ENCODE measurements around the gene SLC4A11.
"Not testable (repeated sequence)": the region's sequence is repeated elsewhere in the genome, so short reads cannot be mapped to it uniquely, and the experiment has no call there.

SLC4A11 gene

DNA sequence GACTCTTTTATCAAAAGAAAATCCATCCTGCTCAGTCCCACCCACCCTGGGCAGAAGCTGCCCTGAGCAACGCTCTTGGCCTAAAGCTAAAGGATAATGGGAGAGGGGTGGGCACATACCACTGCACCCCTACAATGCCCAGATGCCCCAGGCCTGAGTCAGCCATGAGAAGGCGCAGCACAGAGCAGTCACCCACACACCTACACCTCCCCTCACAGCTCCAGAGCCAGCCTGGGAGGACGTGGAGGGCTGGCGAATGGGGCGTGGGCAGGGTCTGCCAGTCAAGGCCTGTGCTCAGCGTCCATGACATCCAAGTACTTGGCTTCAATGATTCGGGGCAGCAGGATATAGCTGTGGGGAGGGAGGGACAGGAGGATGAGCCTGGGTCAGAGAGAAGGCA is 11.5 kb downstream of the SLC4A11 start:
- no peak for DNase-seq

- DNase-seq = no peak
These were observed 12.1 kb downstream of the SLC4A11 start for GRCh38 chr20:3226864-3227263.

DNA sequence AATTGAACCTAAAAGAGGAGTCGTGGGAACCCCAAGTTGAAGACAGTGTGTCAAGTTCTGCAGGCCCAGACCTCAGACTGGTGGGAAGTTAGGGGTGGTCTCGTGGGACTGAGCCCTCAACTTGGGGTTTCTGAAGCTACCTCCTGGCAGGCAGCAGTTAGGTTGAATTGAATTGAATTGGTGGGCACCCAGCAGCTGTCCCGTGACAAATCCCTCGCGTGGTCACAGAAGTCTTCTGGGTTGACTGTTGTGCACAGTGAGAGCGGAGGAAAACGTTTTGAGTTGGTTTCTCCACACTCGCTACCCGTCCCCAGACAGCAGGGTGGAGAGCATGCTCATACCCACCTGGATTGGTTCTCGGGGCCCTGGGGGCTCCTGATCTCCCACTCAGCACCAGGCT is 12.9 kb downstream of the SLC4A11 start:
- DNase-seq = no peak

DNA sequence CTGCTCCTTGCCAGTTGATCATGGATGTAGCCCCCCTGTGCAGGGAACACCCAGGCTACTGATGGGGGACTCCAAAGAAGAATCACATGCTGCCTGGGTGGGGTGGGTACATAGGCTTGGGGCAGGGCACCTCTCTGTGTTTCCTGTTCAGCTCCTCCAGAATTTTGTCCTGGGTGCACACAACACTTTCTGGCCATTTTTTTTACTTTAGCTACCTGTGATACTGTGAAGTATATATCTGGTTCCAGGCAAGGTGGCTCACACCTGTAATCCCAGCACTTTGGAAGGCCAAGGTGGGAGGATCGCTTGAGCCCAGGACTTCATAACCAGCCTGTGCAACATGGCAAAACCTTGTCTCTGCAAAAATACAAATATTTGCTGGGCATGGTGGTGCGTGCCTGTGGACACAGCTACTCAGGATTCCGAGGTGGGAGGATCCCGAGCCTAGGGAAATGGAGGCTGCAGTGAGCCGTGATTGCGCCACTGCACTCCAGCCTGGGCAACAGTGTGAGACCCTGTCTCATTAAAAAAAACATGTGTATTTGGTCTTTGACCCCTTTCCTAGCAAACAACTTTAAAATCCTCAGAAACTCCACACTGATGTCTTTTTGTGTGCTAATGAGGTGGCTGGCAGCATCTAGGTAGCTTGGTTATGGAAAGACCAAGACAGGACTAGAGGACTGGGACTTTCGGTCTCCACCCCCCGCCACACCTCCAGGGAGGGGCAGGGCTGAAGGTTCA is 14.1 kb downstream of the SLC4A11 start:
- no peak for DNase-seq

GRCh38 chr20:3223994-3224680 is 14.9 kb downstream of the SLC4A11 start:
- DNase-seq = no peak

DNA sequence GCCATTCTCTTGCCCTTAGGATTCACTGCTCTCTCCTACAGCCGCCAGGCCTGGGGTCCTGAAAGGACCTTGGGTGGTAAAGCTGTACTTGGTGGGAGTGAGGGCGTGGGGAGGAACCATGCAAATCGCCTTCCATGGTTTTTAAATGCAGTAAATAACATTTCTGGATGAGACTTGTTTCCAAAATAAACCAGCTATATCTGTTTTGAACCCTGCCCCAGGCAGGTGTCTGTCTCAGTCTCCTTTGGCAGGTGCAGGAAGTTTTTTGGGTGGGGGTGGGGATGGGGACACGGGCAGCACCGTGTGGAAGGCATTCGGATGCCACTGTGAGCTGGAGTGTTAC is 15.4 kb downstream of the SLC4A11 start:
- DNase-seq = no peak

DNA sequence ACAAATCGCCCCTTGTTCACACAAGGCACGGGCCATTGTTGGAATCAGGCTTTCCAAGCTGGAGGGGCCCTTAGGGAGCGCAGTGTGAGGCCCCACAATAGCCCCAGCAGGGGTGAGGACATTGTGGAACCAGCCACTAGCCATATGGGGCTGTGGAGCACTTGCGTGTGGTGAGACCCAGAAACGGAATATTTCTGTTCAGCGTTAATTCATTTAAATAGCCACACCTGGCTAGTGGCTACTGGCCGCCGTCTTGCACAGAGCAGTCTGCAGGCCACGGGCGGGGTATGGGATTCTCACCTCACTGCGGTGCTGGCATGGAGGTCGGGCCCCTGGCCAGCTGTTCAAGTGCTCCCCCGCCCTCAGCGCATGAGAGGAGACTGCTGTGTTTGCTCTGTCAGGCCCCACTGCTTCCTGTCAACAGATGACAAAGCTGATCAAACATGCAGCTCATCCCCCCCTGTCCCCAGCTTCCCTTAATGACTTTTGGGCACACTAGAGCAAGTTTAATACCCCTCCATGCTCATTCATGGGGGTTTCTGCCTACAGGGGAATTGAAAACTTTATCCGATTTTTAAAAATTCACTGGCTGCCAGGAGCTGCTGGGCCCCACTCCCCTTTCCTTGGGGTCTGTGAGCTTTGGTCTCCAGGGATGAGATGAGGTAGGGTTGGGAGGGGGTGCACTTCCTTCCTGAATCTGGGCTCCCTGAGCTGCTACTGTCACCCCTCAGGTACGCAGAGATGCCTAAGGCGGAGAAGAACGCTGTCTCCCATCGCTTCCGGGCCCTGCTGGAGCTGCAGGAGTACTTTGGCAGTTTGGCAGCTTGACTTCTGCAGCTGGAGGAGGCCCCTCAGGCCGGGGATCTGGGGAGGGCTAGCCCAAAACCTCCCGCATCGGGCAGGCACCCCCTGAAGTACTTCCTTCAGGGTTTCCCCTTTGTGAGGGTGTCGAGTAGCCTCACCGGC is 16.1 kb downstream of the SLC4A11 start:
- peak; percentile 37 to 39 for DNase-seq

DNA sequence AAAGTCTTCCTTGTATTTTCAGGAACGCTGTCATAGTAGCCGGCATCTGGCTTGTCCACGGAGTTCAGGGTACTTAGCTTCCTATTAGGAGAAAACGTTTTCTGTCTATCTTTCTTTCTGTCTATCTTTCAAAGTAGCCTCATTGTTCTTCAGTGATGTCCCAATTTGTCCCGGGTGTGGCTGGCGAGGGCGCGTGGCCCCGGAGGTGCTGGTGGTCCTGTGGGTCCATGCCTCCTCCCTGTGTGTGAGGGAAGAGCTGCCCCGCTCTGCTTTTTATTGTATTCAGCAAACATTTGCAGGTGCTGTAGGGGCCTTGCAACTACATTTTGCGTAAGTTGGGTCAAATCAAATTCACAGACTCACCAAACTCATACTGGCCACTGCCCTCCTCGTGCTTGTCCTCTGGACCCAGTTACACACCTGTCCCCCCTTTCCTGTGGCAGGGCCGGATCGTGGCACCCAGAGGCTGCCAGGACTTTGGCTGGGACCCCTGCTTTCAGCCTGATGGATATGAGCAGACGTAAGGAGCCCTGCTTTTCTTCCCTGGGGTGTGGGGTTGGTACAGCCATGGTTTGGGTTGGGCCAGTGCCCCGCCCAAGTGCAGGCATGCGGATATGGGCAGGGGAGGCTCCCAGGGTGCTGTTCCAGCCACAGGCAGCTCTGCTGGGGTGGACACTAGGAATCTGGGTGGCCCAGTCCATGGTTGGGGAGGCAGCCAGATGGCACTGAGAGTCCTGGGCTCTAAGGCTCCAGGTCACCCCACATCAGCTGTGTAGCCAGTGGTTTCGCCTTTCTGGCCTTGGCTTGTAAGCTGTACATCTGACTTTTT is 17.4 kb downstream of the SLC4A11 start:
- no peak for DNase-seq

DNA sequence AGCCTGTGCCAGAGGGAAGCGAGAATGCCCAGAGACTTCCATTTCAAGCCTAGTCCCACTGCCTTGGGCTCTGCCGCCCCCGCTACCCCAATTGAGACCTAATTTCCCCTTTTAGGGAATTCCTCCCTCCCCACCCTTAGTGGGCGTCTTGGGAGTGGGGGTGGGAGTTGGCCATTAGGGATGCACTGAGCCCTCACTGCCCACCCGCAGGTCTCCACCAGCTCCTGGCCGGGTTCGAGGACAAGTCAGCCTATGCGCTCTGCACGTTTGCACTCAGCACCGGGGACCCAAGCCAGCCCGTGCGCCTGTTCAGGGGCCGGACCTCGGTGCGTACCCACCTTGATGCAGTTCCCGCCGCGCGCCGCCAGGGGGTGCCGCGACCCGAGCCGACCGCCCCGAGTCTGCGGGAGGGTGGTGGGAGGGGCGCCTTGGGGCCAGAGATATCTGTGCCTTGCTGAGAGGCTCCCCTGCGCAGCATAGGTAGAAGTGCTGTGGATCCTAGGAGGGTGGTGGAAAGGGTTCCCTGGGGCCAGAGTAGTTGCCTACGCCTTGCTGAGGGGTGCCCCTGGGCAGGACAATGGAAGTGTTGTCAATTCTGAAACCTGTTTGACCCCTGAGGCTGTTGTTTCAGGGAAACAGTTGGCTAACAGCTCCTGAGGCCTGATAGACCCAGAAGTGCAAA is 20.5 kb downstream of the SLC4A11 start:
- peak; percentile 90 to 91 for DNase-seq

GRCh38 chr20:3215359-3215917 is 23.6 kb downstream of the SLC4A11 start:
- not testable (repeated sequence) for DNase-seq

GRCh38 chr20:3213226-3213625 is 25.8 kb downstream of the SLC4A11 start:
- DNase-seq = no peak

DNA sequence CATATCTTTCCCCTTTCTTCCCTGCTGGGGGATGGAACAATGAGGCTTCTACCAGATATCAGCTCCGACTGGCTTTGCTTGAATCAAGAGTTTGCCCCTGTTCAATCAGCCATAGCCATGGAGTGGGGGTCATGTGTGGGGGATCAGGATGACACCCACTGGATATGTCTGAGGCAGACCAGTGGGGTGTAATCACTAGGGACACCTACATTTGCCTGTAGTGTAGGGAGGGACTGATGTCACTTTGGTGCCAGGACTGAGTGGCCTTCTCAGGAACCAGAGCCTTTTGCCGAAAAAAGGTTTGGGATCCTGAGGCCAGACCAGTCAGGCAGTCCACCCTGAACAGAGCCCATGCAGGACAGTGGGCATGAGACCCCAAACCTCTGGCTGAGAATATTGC is 28.6 kb downstream of the SLC4A11 start:
- no peak for DNase-seq

DNA sequence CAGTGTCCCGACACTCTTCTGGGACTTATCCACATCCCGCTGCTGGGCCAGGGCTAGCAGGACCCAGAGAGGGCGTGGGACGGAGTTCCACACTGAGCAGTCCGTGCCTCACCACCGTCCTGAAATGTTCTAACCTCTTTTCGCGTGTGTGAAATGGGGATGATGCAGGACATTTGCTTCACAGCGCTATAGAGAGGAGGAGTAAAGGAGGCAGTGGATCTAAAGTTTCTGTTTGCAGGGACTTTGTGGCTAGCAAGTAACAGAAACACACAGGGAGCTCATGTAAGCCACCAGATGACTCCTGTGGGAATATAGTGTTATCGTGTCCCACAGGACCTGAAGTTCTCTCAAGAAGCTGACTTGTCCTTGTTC is 29.1 kb downstream of the SLC4A11 start:
- peak in 1 of 2 experiments; percentile 36 for DNase-seq

GRCh38 chr20:3209257-3209945 is 29.6 kb downstream of the SLC4A11 start, which contains the start of gene ITPA:
TSS of gene ITPA (plus strand) at chr20:3209498. CDS start at chr20:3209552, 54 bp downstream.
- peak; percentile 76 to 81 for DNase-seq

- peak in 1 of 2 experiments; percentile 35 for DNase-seq
These were observed 30.2 kb downstream of the SLC4A11 start for GRCh38 chr20:3208786-3209256.

GRCh38 chr20:3204124-3204794 is 34.7 kb downstream of the SLC4A11 start, which contains the start of gene DDRGK1:
TSS of gene DDRGK1 (minus strand) at chr20:3204682. CDS start at chr20:3204627, 55 bp downstream.
- DNase-seq = peak; percentile 98

DNA sequence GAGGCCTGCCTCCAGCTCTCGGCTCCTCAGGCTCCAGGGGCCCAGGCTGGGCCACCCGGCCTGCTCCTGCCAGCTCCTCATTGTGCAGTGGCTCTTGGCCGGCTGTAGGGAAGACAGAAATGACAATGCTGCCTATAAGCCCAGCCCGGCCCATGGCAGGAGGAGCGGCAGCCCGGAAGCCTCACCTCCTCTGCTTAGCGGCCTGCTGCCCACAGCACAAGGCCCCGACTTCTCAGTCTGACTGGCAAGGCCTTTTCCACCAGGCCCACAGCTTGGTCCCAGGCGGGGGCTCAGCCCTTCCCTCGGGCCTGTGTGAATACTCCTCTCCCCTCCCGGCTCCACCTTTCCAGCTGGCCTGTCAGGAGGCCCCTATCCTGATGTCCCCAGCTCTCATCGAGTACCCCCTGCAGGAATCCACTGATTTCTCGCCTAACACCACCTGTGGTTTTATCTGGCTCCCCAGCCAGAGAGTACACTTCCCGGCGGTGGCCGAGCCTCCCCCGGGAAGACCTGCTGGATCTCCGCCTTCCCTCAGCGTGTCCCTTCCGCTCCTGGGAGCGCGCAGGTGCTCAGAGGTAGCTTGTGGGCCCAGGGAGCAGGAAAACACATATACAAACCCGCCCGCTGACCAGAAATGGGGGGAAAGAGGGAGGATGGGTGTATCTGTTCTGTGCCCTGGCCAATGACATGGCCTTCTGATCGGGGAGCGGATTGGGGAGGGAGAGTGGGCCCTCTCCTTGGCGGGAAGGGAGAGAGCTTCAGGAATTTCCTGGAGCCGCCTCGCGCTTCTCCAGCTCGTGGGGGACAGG is 35.5 kb downstream of the SLC4A11 start:
- peak; percentile 55 to 70 for DNase-seq

- DNase-seq = no peak
These were observed 36.0 kb downstream of the SLC4A11 start for GRCh38 chr20:3202965-3203314.
